Neural progenitor cell (in vitro differentiated cells): ENCODE measurements around the gene ARPP21. TPM values are rescaled to one million over a fixed set of nuclear protein-coding genes. Genes with fewer than 3 reads are reported as not detected.
A peak's percentile ranks its signal among the peaks of the same experiment; 100 is the strongest.

Source experiments
- DNase-seq: peaks from one replicate; pipeline ENCODE4 v3.0.0-alpha.2; 2016; ENCODE audit warnings: low spot score
- H2AFZ ChIP-seq: fragments of 200-600 bp; sonication (generic); replicated peaks from 2 replicates; pipeline ENCODE4 v1.6.1; 2016; ENCODE audit warnings: antibody characterized with exemption
- H3F3A ChIP-seq: fragments of 200-600 bp; sonication (generic); 2 replicates; pipeline ENCODE4 v1.6.1; 2016; ENCODE audit warnings: antibody characterized with exemption, low read depth
- H3K27ac ChIP-seq: fragments of 200-600 bp; sonication (generic); 2 replicates; pipeline ENCODE4 v1.5.1; 2016; ENCODE audit warnings: mild to moderate bottlenecking
- H3K27me3 ChIP-seq: fragments of 200-600 bp; sonication (generic); 2 replicates; pipeline ENCODE4 v1.6.1; 2016; ENCODE audit warnings: mild to moderate bottlenecking, moderate library complexity
- H3K36me3 ChIP-seq: fragments of 200-600 bp; sonication (generic); 2 replicates; pipeline ENCODE4 v1.5.1; 2016
- H3K4me1 ChIP-seq: fragments of 200-600 bp; sonication (generic); 2 replicates; pipeline ENCODE4 v1.6.1; 2016; ENCODE audit warnings: mixed run types
- H3K4me2 ChIP-seq: fragments of 200-600 bp; sonication (generic); 2 replicates; pipeline ENCODE4 v1.6.1; 2016
- H3K4me3 ChIP-seq: fragments of 200-600 bp; sonication (generic); 2 replicates; pipeline ENCODE4 v1.5.1; 2016
- H3K79me2 ChIP-seq: fragments of 200-600 bp; sonication (generic); 2 replicates; pipeline ENCODE4 v1.6.1; 2016; ENCODE audit warnings: low read depth
- H3K9ac ChIP-seq: fragments of 200-600 bp; sonication (generic); 2 replicates; pipeline ENCODE4 v1.6.1; 2016
- H3K9me3 ChIP-seq: fragments of 200-600 bp; sonication (generic); 2 replicates; pipeline ENCODE4 v1.5.1; 2016; ENCODE audit warnings: low read depth
- H4K20me1 ChIP-seq: fragments of 200-600 bp; sonication (generic); 2 replicates; pipeline ENCODE4 v1.6.1; 2016; ENCODE audit warnings: low read depth
- H3K27ac Mint-ChIP-seq: 3 replicates; pipeline ENCODE4 v1.8.0; 2021; ENCODE audit warnings: mixed read lengths
- H3K27me3 Mint-ChIP-seq: 2 replicates; pipeline ENCODE4 v1.8.0; 2022; ENCODE audit warnings: low read depth, mild to moderate bottlenecking, inconsistent platforms, moderate library complexity, mixed read lengths; ENCODE audit not compliant: insufficient read depth
- H3K36me3 Mint-ChIP-seq: 3 replicates; pipeline ENCODE4 v1.8.0; 2021; ENCODE audit warnings: mixed read lengths
- H3K4me1 Mint-ChIP-seq: 3 replicates; pipeline ENCODE4 v1.8.0; 2021; ENCODE audit warnings: mixed read lengths
- H3K4me3 Mint-ChIP-seq: 3 replicates; pipeline ENCODE4 v1.8.0; 2021; ENCODE audit warnings: mild to moderate bottlenecking, moderate library complexity, mixed read lengths
- H3K9me3 Mint-ChIP-seq: 3 replicates; pipeline ENCODE4 v1.8.0; 2020; ENCODE audit warnings: mixed read lengths
- CTCF ChIP-seq: fragments of 200-600 bp; sonication (generic); IDR thresholded peaks from 2 replicates; pipeline ENCODE4 v1.5.1; 2017; ENCODE audit warnings: antibody characterized with exemption, mild to moderate bottlenecking
- EZH2 ChIP-seq: fragments of 200-600 bp; sonication (generic); IDR thresholded peaks from 2 replicates; pipeline ENCODE4 v1.6.1; 2017; ENCODE audit warnings: antibody characterized with exemption, mild to moderate bottlenecking, moderate library complexity
- EZH2phosphoT487 ChIP-seq: fragments of 200-600 bp; sonication (generic); IDR thresholded peaks from 2 replicates; pipeline ENCODE4 v1.6.1; 2017; ENCODE audit warnings: antibody characterized with exemption
- total RNA-seq: library from RNA; depleted of rRNA; stranded (reverse); fragments of >200 nt; gene quantifications from 2 replicates; pipeline ENCODE4 v1.2.3, GENCODE V29; 2015; ENCODE audit warnings: low replicate concordance

ARPP21 gene
- total RNA-seq, 1 donor from 2014 or later: not detected

- no peaks in the 10 kb centered on the region for H3K27me3 ChIP-seq
- Mint-ChIP-seq H3K27me3 (no peaks in the 10 kb centered on the region), H3K4me1 (peaks cover 6% of the 10 kb centered on the region), H3K4me3 (no peak overlapping the region), H3K9me3 (no peaks in the 10 kb centered on the region), H3K27ac (no peak overlapping the region), H3K36me3 (no peaks in the 10 kb centered on the region)
- no peaks in the 10 kb centered on the region for H3K9me3 ChIP-seq
- no peak overlapping the region for H2AFZ ChIP-seq
- no peak overlapping the region for H3K4me2 ChIP-seq
- no peaks in the 10 kb centered on the region for H4K20me1 ChIP-seq
- H3K79me2 ChIP-seq: no peaks in the 10 kb centered on the region
- no peaks in the 10 kb centered on the region for H3K4me1 ChIP-seq
- peak; percentile 41 for TF ChIP-seq CTCF
- TF ChIP-seq EZH2: no peak
- TF ChIP-seq EZH2phosphoT487: no peak
- no peak overlapping the region for H3K9ac ChIP-seq
- no peak overlapping the region for H3K27ac ChIP-seq
- no peaks in the 10 kb centered on the region for H3K36me3 ChIP-seq
- H3K4me3 ChIP-seq: no peak overlapping the region
- peak; percentile 20 for DNase-seq
- no peaks in the 10 kb centered on the region for H3F3A ChIP-seq
These were observed 20.4 kb downstream of the ARPP21 start for GRCh38 chr3:35659768-35660167.

GRCh38 chr3:35663471-35663870, 24.1 kb downstream of the ARPP21 start:
- Histone ChIP-seq H3K4me1 (no peaks in the 10 kb centered on the region), H3K4me3 (no peak overlapping the region), H3K9me3 (no peaks in the 10 kb centered on the region), H3K27ac (no peak overlapping the region), H3K9ac (no peak overlapping the region), H3K4me2 (no peak overlapping the region), H3K27me3 (no peaks in the 10 kb centered on the region), H3F3A (no peaks in the 10 kb centered on the region), H3K79me2 (no peaks in the 10 kb centered on the region), H3K36me3 (no peaks in the 10 kb centered on the region), H4K20me1 (no peaks in the 10 kb centered on the region), H2AFZ (no peak overlapping the region)
- Mint-ChIP-seq H3K9me3 (no peaks in the 10 kb centered on the region), H3K27me3 (no peaks in the 10 kb centered on the region), H3K4me1 (peaks cover 10% of the 10 kb centered on the region), H3K27ac (no peak overlapping the region), H3K36me3 (no peaks in the 10 kb centered on the region), H3K4me3 (no peak overlapping the region)
- DNase-seq: no peak
- TF ChIP-seq CTCF (no peak), EZH2phosphoT487 (no peak), EZH2 (no peak)

GRCh38 chr3:35664460-35664919, 25.2 kb downstream of the ARPP21 start:
- DNase-seq: peak; percentile 50
- Histone ChIP-seq H3K79me2 (no peaks in the 10 kb centered on the region), H3K27me3 (no peaks in the 10 kb centered on the region), H3K4me3 (no peak overlapping the region), H3K36me3 (no peaks in the 10 kb centered on the region), H3F3A (no peaks in the 10 kb centered on the region), H3K9ac (no peak overlapping the region), H3K4me2 (peak overlapping the region; percentile 30), H4K20me1 (no peaks in the 10 kb centered on the region), H3K9me3 (no peaks in the 10 kb centered on the region), H3K4me1 (no peaks in the 10 kb centered on the region), H2AFZ (peak overlapping the region; percentile 90), H3K27ac (no peak overlapping the region)
- TF ChIP-seq EZH2phosphoT487 (no peak), CTCF (no peak), EZH2 (no peak)
- Mint-ChIP-seq H3K4me3 (no peak overlapping the region), H3K27ac (no peak overlapping the region), H3K36me3 (no peaks in the 10 kb centered on the region), H3K9me3 (no peaks in the 10 kb centered on the region), H3K4me1 (peaks cover 10% of the 10 kb centered on the region), H3K27me3 (no peaks in the 10 kb centered on the region)
